GM10266 (cell line): Measurements from ENCODE around the gene KIF17.

ENCODE experiments used
- DNase-seq: peaks from one replicate; pipeline ENCODE4 v3.0.0; 2012; ENCODE audit errors: extremely low spot score
- CTCF ChIP-seq: IDR thresholded peaks from 2 replicates; pipeline ENCODE4 v1.5.1; 2012; ENCODE audit warnings: mild to moderate bottlenecking, low read depth; ENCODE audit not compliant: control insufficient read depth, insufficient read depth; ENCODE audit errors: missing control alignments

Gene KIF17

GRCh38 chr1:20717452-20718342 lies at the start of gene KIF17:
TSS of gene KIF17 (minus strand) at chr1:20718007. CDS start at chr1:20717706, 301 bp downstream.
- TF ChIP-seq CTCF, result no peak
- peak; percentile 89 for DNase-seq

- no peak for TF ChIP-seq CTCF
- no peak for DNase-seq
Measured at GRCh38 chr1:20767271-20767670, 49.5 kb upstream of the KIF17 start.

DNA sequence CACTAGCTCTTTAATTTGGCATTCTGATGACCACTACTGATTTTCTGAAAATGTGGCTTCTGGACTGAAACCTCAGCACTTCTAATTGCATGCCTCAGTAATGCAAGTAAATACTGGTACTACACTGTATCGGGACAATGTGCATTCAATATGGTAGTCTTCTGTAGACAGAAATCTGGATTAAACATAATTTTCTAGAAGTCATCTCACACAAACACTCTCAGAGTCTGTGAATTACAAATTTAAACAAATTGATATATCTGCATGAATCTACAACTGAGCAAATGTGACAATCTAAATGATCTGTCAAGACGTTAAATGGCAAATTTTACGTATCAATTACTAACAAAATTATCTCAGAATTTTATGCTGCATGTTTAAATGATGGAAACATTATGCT lies 45.6 kb upstream of the KIF17 start:
- no peak for TF ChIP-seq CTCF
- DNase-seq, result no peak

- TF ChIP-seq CTCF, result no peak
- DNase-seq, result no peak
Measured at GRCh38 chr1:20760322-20760721, 42.5 kb upstream of the KIF17 start.

DNA sequence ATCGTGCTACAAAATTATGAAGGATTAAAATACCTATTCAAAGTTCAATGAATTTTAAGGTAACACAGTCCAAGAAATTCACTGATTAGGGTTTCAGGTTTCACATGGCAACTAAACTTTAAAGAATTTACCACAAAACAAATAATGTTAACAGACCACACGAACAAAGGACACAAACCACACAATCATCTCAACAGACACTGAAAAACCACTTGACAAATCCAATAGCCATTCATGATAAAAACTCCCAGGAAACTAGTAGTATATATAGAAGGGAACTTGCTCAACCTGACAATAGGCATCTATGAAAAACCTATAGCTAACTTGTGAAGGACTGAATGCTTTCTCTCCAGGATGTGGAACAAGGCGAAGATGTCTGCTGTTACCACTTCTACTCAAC lies 35.8 kb upstream of the KIF17 start:
- DNase-seq, result no peak
- no peak for TF ChIP-seq CTCF

- no peak for DNase-seq
- TF ChIP-seq CTCF, result no peak
Measured at GRCh38 chr1:20751462-20751990, 33.7 kb upstream of the KIF17 start.

- no peak for DNase-seq
Measured at GRCh38 chr1:20742671-20743070, 24.9 kb upstream of the KIF17 start.

More at GRCh38 chr1:20742671-20743070, 24.9 kb upstream of the KIF17 start:
- no peak for TF ChIP-seq CTCF
